IMR-90 (cell line): ENCODE data around the gene KCTD20. TPM values are rescaled to one million over a fixed set of nuclear protein-coding genes. Genes with fewer than 3 reads are reported as not detected.

Source experiments
- ATAC-seq: fragments of 200-7000 bp; cut with Tn5 transposase; 2 replicates; pipeline ENCODE4 v1.9.1; 2020; ENCODE audit warnings: low read depth, mild to moderate bottlenecking, moderate library complexity
- BruUV-seq: library from RNA; stranded (reverse); fragments of 400-500 nt; replicated peaks from 2 replicates; lab custom pipeline; 2021; lab: Mats Ljungman, UMichigan
- CTCF ChIA-PET: fragments of 300-600 bp; formaldehyde crosslinking; extraction: SDS; loops from one replicate; lab custom pipeline; 2021; ENCODE audit warnings: antibody characterized with exemption; lab: Yijun Ruan, JAX
- POLR2A ChIA-PET: fragments of 300-600 bp; sonication (Branson Sonifier 250); formaldehyde crosslinking; loops from one replicate; lab custom pipeline; 2022; ENCODE audit warnings: antibody characterized with exemption; ENCODE audit not compliant: unreplicated experiment; lab: Charles Lee
- DNase-seq: peaks from one replicate; pipeline ENCODE4 v3.0.0; 2013
- H2AFZ ChIP-seq: replicated peaks from 2 replicates; pipeline ENCODE3; 2013; ENCODE audit warnings: low read length, mild to moderate bottlenecking; ENCODE audit not compliant: poor library complexity
- H2AK5ac ChIP-seq: 2 replicates; pipeline ENCODE4 v1.6.1; 2013; ENCODE audit warnings: low read depth, low read length, inconsistent platforms
- H2AK9ac ChIP-seq: replicated peaks from 2 replicates; pipeline ENCODE3; 2013; ENCODE audit warnings: mild to moderate bottlenecking, low read depth, low read length, moderate library complexity; ENCODE audit not compliant: poor library complexity
- H2BK120ac ChIP-seq: 2 replicates; pipeline ENCODE4 v1.6.1; 2013; ENCODE audit warnings: low read depth, low read length, inconsistent platforms
- H2BK15ac ChIP-seq: 3 replicates; pipeline ENCODE4 v1.6.1; 2013; ENCODE audit warnings: low read depth, low read length, inconsistent platforms
- H2BK20ac ChIP-seq: 2 replicates; pipeline ENCODE4 v1.6.1; 2013; ENCODE audit warnings: low read depth, mild to moderate bottlenecking, inconsistent platforms, low read length, moderate library complexity
- H2BK5ac ChIP-seq: 2 replicates; pipeline ENCODE4 v1.6.1; 2013; ENCODE audit warnings: mild to moderate bottlenecking, low read depth, low read length, inconsistent platforms; ENCODE audit not compliant: poor library complexity, severe bottlenecking
- H3K14ac ChIP-seq: replicated peaks from 2 replicates; pipeline ENCODE4 v1.6.1; 2013; ENCODE audit warnings: low read depth, low read length, inconsistent platforms
- H3K18ac ChIP-seq: 2 replicates; pipeline ENCODE4 v1.6.1; 2013; ENCODE audit warnings: low read depth, low read length, control low read depth
- H3K23ac ChIP-seq: 2 replicates; pipeline ENCODE4 v1.6.1; 2013; ENCODE audit warnings: low read depth, low read length, inconsistent platforms
- H3K27ac ChIP-seq: 2 replicates; pipeline ENCODE4 v1.5.1; 2013; ENCODE audit warnings: mild to moderate bottlenecking, control low read depth, low read length; ENCODE audit not compliant: insufficient read depth
- H3K27me3 ChIP-seq: 2 replicates; pipeline ENCODE4 v1.6.1; 2013; ENCODE audit warnings: low read length; ENCODE audit not compliant: control insufficient read depth, insufficient read depth
- H3K36me3 ChIP-seq: 2 replicates; pipeline ENCODE4 v1.6.1; 2013; ENCODE audit warnings: low read length, mixed read lengths; ENCODE audit not compliant: control insufficient read depth, insufficient read depth
- H3K4ac ChIP-seq: 2 replicates; pipeline ENCODE4 v1.6.1; 2013; ENCODE audit warnings: low read depth, low read length, inconsistent platforms
- H3K4me1 ChIP-seq: 2 replicates; pipeline ENCODE4 v1.6.1; 2013; ENCODE audit warnings: low read length, mixed read lengths; ENCODE audit not compliant: control insufficient read depth, insufficient read depth
- H3K4me2 ChIP-seq: 2 replicates; pipeline ENCODE4 v1.6.1; 2013; ENCODE audit warnings: low read depth, mild to moderate bottlenecking, control low read depth, low read length, moderate library complexity
- H3K4me3 ChIP-seq: 2 replicates; pipeline ENCODE4 v1.5.1; 2013; ENCODE audit warnings: low read depth, mild to moderate bottlenecking, control low read depth, low read length, moderate library complexity; ENCODE audit not compliant: insufficient read depth
- H3K56ac ChIP-seq: 2 replicates; pipeline ENCODE4 v1.6.1; 2013; ENCODE audit warnings: low read length, inconsistent platforms; ENCODE audit not compliant: insufficient read depth; ENCODE audit errors: extremely low read depth
- H3K79me1 ChIP-seq, 2 experiments: 2 replicates each; pipeline ENCODE4 v1.6.1; 2013; ENCODE audit warnings: low read length in 2 of 2, inconsistent platforms in 1 of 2, low read depth in 1 of 2
- H3K9ac ChIP-seq: 2 replicates; pipeline ENCODE4 v1.6.1; 2013; ENCODE audit warnings: low read depth, low read length, control low read depth
- H3K9me1 ChIP-seq: 2 replicates; pipeline ENCODE4 v1.6.1; 2013; ENCODE audit warnings: low read length, inconsistent platforms; ENCODE audit not compliant: insufficient read depth
- H3K9me3 ChIP-seq: 2 replicates; pipeline ENCODE4 v1.6.1; 2013; ENCODE audit warnings: low read length; ENCODE audit not compliant: control insufficient read depth, insufficient read depth
- H4K20me1 ChIP-seq: 2 replicates; pipeline ENCODE4 v1.6.1; 2013; ENCODE audit warnings: low read length, inconsistent platforms; ENCODE audit not compliant: insufficient read depth
- H4K5ac ChIP-seq: 2 replicates; pipeline ENCODE4 v1.6.1; 2013; ENCODE audit warnings: mild to moderate bottlenecking, low read depth, low read length, control low read depth
- H4K8ac ChIP-seq, 2 experiments: 2 replicates each; pipeline ENCODE4 v1.6.1; 2013; ENCODE audit warnings: low read depth in 2 of 2, low read length in 2 of 2, control low read depth in 1 of 2, inconsistent platforms in 1 of 2
- H4K91ac ChIP-seq: 2 replicates; pipeline ENCODE4 v1.6.1; 2013; ENCODE audit warnings: low read depth, low read length, inconsistent platforms; ENCODE audit not compliant: insufficient read depth
- BHLHE40 ChIP-seq: fragments of 150-350 bp; IDR thresholded peaks from 2 replicates; pipeline ENCODE4 v1.6.1; 2016; ENCODE audit warnings: mild to moderate bottlenecking, low read depth, low read length
- CEBPB ChIP-seq: IDR thresholded peaks from 2 replicates; pipeline ENCODE4 v1.6.1; 2012; ENCODE audit warnings: low read depth, low read length, improper control_type of control experiment
- CHD1 ChIP-seq: IDR thresholded peaks from 2 replicates; pipeline ENCODE4 v1.6.1; 2012; ENCODE audit warnings: low read depth, low read length, improper control_type of control experiment
- FOS ChIP-seq: fragments of 150-350 bp; IDR thresholded peaks from 2 replicates; pipeline ENCODE4 v1.6.1; 2016; ENCODE audit warnings: low read depth, low read length
- MAFK ChIP-seq: IDR thresholded peaks from 2 replicates; pipeline ENCODE4 v1.6.1; 2012; ENCODE audit warnings: low read depth, low read length, improper control_type of control experiment
- MAZ ChIP-seq: IDR thresholded peaks from 2 replicates; pipeline ENCODE4 v1.6.1; 2012; ENCODE audit warnings: low read depth, mild to moderate bottlenecking, low read length, improper control_type of control experiment, moderate library complexity, borderline replicate concordance
- MXI1 ChIP-seq: IDR thresholded peaks from 2 replicates; pipeline ENCODE4 v1.6.1; 2012; ENCODE audit warnings: low read depth, mild to moderate bottlenecking, low read length, moderate library complexity, borderline replicate concordance
- NFE2L2 ChIP-seq: fragments of 150-350 bp; IDR thresholded peaks from 2 replicates; pipeline ENCODE4 v1.6.1; 2016; ENCODE audit warnings: low read depth, mild to moderate bottlenecking, low read length
- POLR2A ChIP-seq: IDR thresholded peaks from 2 replicates; pipeline ENCODE4 v1.6.1; 2012; ENCODE audit warnings: mild to moderate bottlenecking, low read depth, low read length
- RAD21 ChIP-seq: IDR thresholded peaks from 2 replicates; pipeline ENCODE4 v1.6.1; 2012; ENCODE audit warnings: low read length, improper control_type of control experiment
- RCOR1 ChIP-seq: IDR thresholded peaks from 2 replicates; pipeline ENCODE4 v1.6.1; 2012; ENCODE audit warnings: mild to moderate bottlenecking, low read length, improper control_type of control experiment; ENCODE audit not compliant: insufficient replicate concordance
- RFX5 ChIP-seq: IDR thresholded peaks from 2 replicates; pipeline ENCODE4 v1.8.0; 2012; ENCODE audit warnings: low read depth, mild to moderate bottlenecking, low read length, moderate library complexity
- SMC3 ChIP-seq: fragments of 150-350 bp; IDR thresholded peaks from 2 replicates; pipeline ENCODE4 v1.6.1; 2016; ENCODE audit warnings: low read depth, mild to moderate bottlenecking, antibody characterized with exemption, low read length, moderate library complexity
- WGBS, 2 experiments: methylation state at CpG; one replicate each; pipeline versions ENCODE4 v1.1.5 to v1.1.7; 2013; ENCODE audit warnings: missing lambda C conversion rate in 2 of 2; ENCODE audit not compliant: insufficient read length in 1 of 2; ENCODE audit errors: extremely low coverage in 2 of 2; 5-methylcytosine and 5-hydroxymethylcytosine counted together
- dilution Hi-C: fragments of 300-500 bp; cut with HindIII; formaldehyde crosslinking; loops from one replicate; pipeline ENCODE4 v1.14.3; 2018; ENCODE audit warnings: low sequenced_read_pairs; ENCODE audit not compliant: unreplicated experiment
- in situ Hi-C: fragments of 300-500 bp; cut with MboI; formaldehyde crosslinking; loops from 3 replicates; pipeline ENCODE4 v1.14.3; 2019; ENCODE audit warnings: low sequenced_read_pairs, inconsistent platforms, mixed read lengths
- intact Hi-C: fragments of 100-400 bp; cut with micrococcal nuclease; formaldehyde crosslinking; loops from 2 replicates; pipeline ENCODE4 v1.10.0; 2022
- polyA plus RNA-seq, 3 experiments: library from polyadenylated mRNA; depleted of rRNA; stranded (reverse); fragments of >200 nt; gene quantifications; 2 replicates each; pipeline ENCODE4 v1.2.3, GENCODE V29; 2012; ENCODE audit warnings: low replicate concordance in 1 of 3
- total RNA-seq: library from RNA; depleted of rRNA; stranded (reverse); fragments of >200 nt; gene quantifications from 2 replicates; pipeline ENCODE4 v1.2.3, GENCODE V29; 2012
- TF ChIP-seq, protein P1 (sequence below): fragments of 150-350 bp; IDR thresholded peaks from 2 replicates; pipeline ENCODE4 v1.6.1; 2016; ENCODE audit warnings: low read depth, mild to moderate bottlenecking, low read length, moderate library complexity, borderline replicate concordance
- TF ChIP-seq, protein P2 (sequence below): fragments of 150-350 bp; IDR thresholded peaks from 2 replicates; pipeline ENCODE4 v1.6.1; 2017; ENCODE audit warnings: mild to moderate bottlenecking, antibody characterized with exemption, low read length, low read depth
- TF ChIP-seq, protein P3 (sequence below): conservative IDR thresholded peaks from 2 replicates; pipeline ENCODE4 v1.5.1; 2012; ENCODE audit warnings: mild to moderate bottlenecking, low read depth, low read length, improper control_type of control experiment

KCTD20 gene
- total and polyA plus RNA-seq, 2 of the 4 experiments (the other 2 are of a cell fraction) = 55.4 to 150 TPM

DNA sequence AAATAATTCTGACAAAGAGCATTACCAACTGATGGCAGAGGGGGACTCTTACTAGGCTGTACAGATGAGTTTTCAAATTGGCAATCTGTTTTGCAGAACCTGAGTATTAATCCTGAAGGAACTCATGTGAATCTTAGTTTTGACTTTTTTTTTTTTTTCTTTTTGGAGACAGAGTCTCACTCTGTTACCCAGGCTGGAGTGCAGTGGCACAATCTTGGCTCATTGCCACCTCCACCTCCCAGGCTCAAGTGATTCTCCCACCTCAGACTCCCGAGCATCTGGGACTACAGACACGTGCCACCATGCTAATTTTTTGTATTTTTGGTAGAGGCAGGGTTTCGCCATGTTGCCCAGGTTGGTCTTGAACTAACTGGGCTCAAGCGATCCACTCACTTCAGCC is 49.3 kb downstream of the KCTD20 start:
- no peak for TF ChIP-seq FOS
- TF ChIP-seq MXI1 = no peak
- no peak for TF ChIP-seq CEBPB
- TF ChIP-seq MAFK = no peak
- no peak for TF ChIP-seq RAD21
- no peak for TF ChIP-seq RFX5
- no peak for TF ChIP-seq CHD1
- TF ChIP-seq SMC3 = no peak
- TF ChIP-seq MAZ = no peak
- TF ChIP-seq, protein P1, sequence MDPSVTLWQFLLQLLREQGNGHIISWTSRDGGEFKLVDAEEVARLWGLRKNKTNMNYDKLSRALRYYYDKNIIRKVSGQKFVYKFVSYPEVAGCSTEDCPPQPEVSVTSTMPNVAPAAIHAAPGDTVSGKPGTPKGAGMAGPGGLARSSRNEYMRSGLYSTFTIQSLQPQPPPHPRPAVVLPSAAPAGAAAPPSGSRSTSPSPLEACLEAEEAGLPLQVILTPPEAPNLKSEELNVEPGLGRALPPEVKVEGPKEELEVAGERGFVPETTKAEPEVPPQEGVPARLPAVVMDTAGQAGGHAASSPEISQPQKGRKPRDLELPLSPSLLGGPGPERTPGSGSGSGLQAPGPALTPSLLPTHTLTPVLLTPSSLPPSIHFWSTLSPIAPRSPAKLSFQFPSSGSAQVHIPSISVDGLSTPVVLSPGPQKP = no peak
- no peak for TF ChIP-seq NFE2L2
- TF ChIP-seq BHLHE40 = no peak
- TF ChIP-seq RCOR1 = no peak
- TF ChIP-seq, protein P2, sequence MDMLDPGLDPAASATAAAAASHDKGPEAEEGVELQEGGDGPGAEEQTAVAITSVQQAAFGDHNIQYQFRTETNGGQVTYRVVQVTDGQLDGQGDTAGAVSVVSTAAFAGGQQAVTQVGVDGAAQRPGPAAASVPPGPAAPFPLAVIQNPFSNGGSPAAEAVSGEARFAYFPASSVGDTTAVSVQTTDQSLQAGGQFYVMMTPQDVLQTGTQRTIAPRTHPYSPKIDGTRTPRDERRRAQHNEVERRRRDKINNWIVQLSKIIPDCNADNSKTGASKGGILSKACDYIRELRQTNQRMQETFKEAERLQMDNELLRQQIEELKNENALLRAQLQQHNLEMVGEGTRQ = no peak
- no peak for TF ChIP-seq POLR2A
- TF ChIP-seq, protein P3, sequence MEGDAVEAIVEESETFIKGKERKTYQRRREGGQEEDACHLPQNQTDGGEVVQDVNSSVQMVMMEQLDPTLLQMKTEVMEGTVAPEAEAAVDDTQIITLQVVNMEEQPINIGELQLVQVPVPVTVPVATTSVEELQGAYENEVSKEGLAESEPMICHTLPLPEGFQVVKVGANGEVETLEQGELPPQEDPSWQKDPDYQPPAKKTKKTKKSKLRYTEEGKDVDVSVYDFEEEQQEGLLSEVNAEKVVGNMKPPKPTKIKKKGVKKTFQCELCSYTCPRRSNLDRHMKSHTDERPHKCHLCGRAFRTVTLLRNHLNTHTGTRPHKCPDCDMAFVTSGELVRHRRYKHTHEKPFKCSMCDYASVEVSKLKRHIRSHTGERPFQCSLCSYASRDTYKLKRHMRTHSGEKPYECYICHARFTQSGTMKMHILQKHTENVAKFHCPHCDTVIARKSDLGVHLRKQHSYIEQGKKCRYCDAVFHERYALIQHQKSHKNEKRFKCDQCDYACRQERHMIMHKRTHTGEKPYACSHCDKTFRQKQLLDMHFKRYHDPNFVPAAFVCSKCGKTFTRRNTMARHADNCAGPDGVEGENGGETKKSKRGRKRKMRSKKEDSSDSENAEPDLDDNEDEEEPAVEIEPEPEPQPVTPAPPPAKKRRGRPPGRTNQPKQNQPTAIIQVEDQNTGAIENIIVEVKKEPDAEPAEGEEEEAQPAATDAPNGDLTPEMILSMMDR = no peak
- dilution Hi-C loops (no loop called here), intact Hi-C loops (no loop called here), in situ Hi-C loops (no loop called here)
- Histone ChIP-seq H3K36me3 (peaks cover 26% of the 10 kb centered on the region), H2BK5ac (no peak overlapping the region), H3K4me1 (peaks cover 8% of the 10 kb centered on the region), H2BK120ac (no peak overlapping the region), H4K8ac (no peak overlapping the region), H2AFZ (no peak overlapping the region), H2AK5ac (no peak overlapping the region), H3K4me3 (no peak overlapping the region), H2BK20ac (no peak overlapping the region; the same call in 1 of the 2 replicates), H3K14ac (no peak overlapping the region), H3K27me3 (no peaks in the 10 kb centered on the region), H4K5ac (no peak overlapping the region), H3K23ac (no peak overlapping the region), H2AK9ac (no peak overlapping the region), H3K18ac (no peak overlapping the region), H4K20me1 (peaks cover 19% of the 10 kb centered on the region; the same call in 1 of the 2 replicates), H3K27ac (no peak overlapping the region), H3K4me2 (no peak overlapping the region), H3K9ac (no peak overlapping the region), H3K9me3 (no peaks in the 10 kb centered on the region), H2BK15ac (no peak overlapping the region), H4K91ac (no peak overlapping the region), H3K9me1 (peaks cover 15% of the 10 kb centered on the region), H3K79me1 (peaks cover 3 to 66% of the 10 kb centered on the region in 2 experiments; a peak in 2 of 4 replicates), H3K56ac (no peak overlapping the region), H3K4ac (no peak overlapping the region)
- ChIA-PET CTCF (interaction anchor here (1.3 kb wide), 1 partner anchor 12 kb away, joined by 5 read pairs; no protein-coding TSS in a partner anchor), POLR2A (no interaction called here)
- DNase-seq = no peak
- ATAC-seq = no peak
- BruUV-seq = no TSS peak
- WGBS, 2 experiments = no CpG with 5 or more reads among the region's 4 CpGs
